HCT116 (cell line): ENCODE results near the gene OR5P2. TPM values are rescaled to one million over a fixed set of nuclear protein-coding genes. Genes with fewer than 3 reads are reported as not detected.

Experiments
- ATAC-seq: fragments of 200-7000 bp; cut with Tn5 transposase; 2 replicates; pipeline ENCODE4 v1.9.1; 2020; ENCODE audit warnings: mild to moderate bottlenecking, moderate library complexity
- BruUV-seq: library from RNA; stranded (reverse); fragments of 400-500 nt; replicated peaks from 2 replicates; lab custom pipeline; 2021; lab: Mats Ljungman, UMichigan
- CTCF ChIA-PET: fragments of 300-600 bp; sonication (Branson Sonifier 250); formaldehyde crosslinking; loops from one replicate; lab custom pipeline; 2021; ENCODE audit warnings: antibody characterized with exemption; lab: Charles Lee
- POLR2A ChIA-PET: fragments of 300-600, 350-600 bp; sonication (Branson Sonifier 250); formaldehyde crosslinking; loops from one replicate; lab custom pipeline; 2021; ENCODE audit warnings: antibody characterized with exemption; lab: Charles Lee
- RAD21 ChIA-PET, 2 experiments: fragments of 300-600 bp; sonication (Branson Sonifier 250); formaldehyde crosslinking; loops; one replicate each; lab custom pipeline; 2023; ENCODE audit warnings: low total read pairs in 2 of 2; ENCODE audit not compliant: uncharacterized antibody in 2 of 2, unreplicated experiment in 2 of 2, low non-redundant PET in 1 of 2; lab: Charles Lee
- DNase-seq: peaks from one replicate; pipeline ENCODE4 v3.0.0-alpha.2; 2010; ENCODE audit warnings: low read depth, low spot score
- H2AFZ ChIP-seq: fragments of 200-600 bp; shearing (Covaris generic), sonication (generic); 2 replicates; pipeline ENCODE4 v1.6.1; 2017; ENCODE audit warnings: low read depth, mixed run types, mixed read lengths, antibody characterized with exemption, low read length; ENCODE audit not compliant: poor library complexity, severe bottlenecking
- H3K27ac ChIP-seq: 2 replicates; pipeline ENCODE4 v1.5.1; 2012; ENCODE audit warnings: low read depth, low read length
- H3K27me3 ChIP-seq: fragments of 200-600 bp; sonication (generic); 2 replicates; pipeline ENCODE4 v1.6.1; 2016; ENCODE audit warnings: mixed run types, low read length, mixed read lengths; ENCODE audit not compliant: insufficient read depth
- H3K36me3 ChIP-seq, 2 experiments: fragments of 200-500 bp in 1 of 2; fragments of 200-600 bp in 1 of 2; sonication (Bioruptor generic) in 1 of 2; sonication (generic) in 1 of 2; 2 replicates each; pipeline versions ENCODE4 v1.5.1 to v1.6.1; 2014 to 2016; ENCODE audit warnings: low read length in 2 of 2, inconsistent platforms in 1 of 2, mixed read lengths in 1 of 2, mixed run types in 1 of 2; ENCODE audit not compliant: insufficient read depth in 2 of 2, control insufficient read depth in 1 of 2
- H3K4me1 ChIP-seq, 2 experiments: fragments of 200-600 bp in 1 of 2; sonication (generic) in 1 of 2; 2 replicates each; pipeline versions ENCODE4 v1.5.1 to v1.6.1; 2012 to 2017; ENCODE audit warnings: low read length in 2 of 2, inconsistent platforms in 1 of 2, mild to moderate bottlenecking in 1 of 2, mixed read lengths in 1 of 2, mixed run types in 1 of 2, moderate library complexity in 1 of 2; ENCODE audit not compliant: insufficient read depth in 2 of 2, control insufficient read depth in 1 of 2
- H3K4me2 ChIP-seq: fragments of 200-600 bp; sonication (generic); 2 replicates; pipeline ENCODE4 v1.6.1; 2017; ENCODE audit warnings: mixed run types, low read length, mixed read lengths
- H3K4me3 ChIP-seq, 2 experiments: fragments of 200-600 bp in 1 of 2; sonication (generic) in 1 of 2; replicated peaks in 1 of 2; 2 replicates each; pipeline ENCODE4 v1.5.1; 2011 to 2016; ENCODE audit warnings: low read length in 2 of 2, control low read depth in 1 of 2, low read depth in 1 of 2, mild to moderate bottlenecking in 1 of 2, mixed read lengths in 1 of 2, mixed run types in 1 of 2
- H3K79me2 ChIP-seq: fragments of 200-600 bp; sonication (generic); 2 replicates; pipeline ENCODE4 v1.6.1; 2017; ENCODE audit warnings: mild to moderate bottlenecking, mixed run types, low read length, moderate library complexity, mixed read lengths; ENCODE audit not compliant: insufficient read depth
- H3K9ac ChIP-seq: fragments of 200-600 bp; sonication (generic); 2 replicates; pipeline ENCODE4 v1.6.1; 2016; ENCODE audit warnings: low read length, mixed read lengths
- H3K9me2 ChIP-seq: fragments of 200-600 bp; sonication (generic), shearing (Covaris generic); 2 replicates; pipeline ENCODE4 v1.6.1; 2017; ENCODE audit warnings: mixed run types, mild to moderate bottlenecking, moderate library complexity; ENCODE audit not compliant: insufficient read depth
- H3K9me3 ChIP-seq, 2 experiments: fragments of 200-500 bp in 1 of 2; fragments of 200-600 bp in 1 of 2; sonication (Bioruptor generic) in 1 of 2; sonication (generic) in 1 of 2; 2 replicates each; pipeline ENCODE4 v1.6.1; 2014 to 2017; ENCODE audit warnings: low read length in 2 of 2, mixed read lengths in 2 of 2, inconsistent platforms in 1 of 2, low read depth in 1 of 2, mild to moderate bottlenecking in 1 of 2, mixed run types in 1 of 2, moderate library complexity in 1 of 2; ENCODE audit not compliant: control insufficient read depth in 1 of 2, insufficient read depth in 1 of 2
- H4K20me1 ChIP-seq: fragments of 200-600 bp; sonication (generic), shearing (Covaris generic); 2 replicates; pipeline ENCODE4 v1.6.1; 2017; ENCODE audit warnings: mixed run types, mild to moderate bottlenecking, moderate library complexity; ENCODE audit not compliant: insufficient read depth
- ATF3 ChIP-seq: IDR thresholded peaks from 2 replicates; pipeline ENCODE4 v1.6.1; 2012
- CBX3 ChIP-seq: IDR thresholded peaks from 2 replicates; pipeline ENCODE4 v1.6.1; 2012; ENCODE audit warnings: low read depth
- CEBPB ChIP-seq: IDR thresholded peaks from 2 replicates; pipeline ENCODE4 v1.6.1; 2012; ENCODE audit warnings: low read depth
- CTCF ChIP-seq, 3 experiments: fragments of 200-600 bp in 1 of 3; sonication (generic) in 1 of 3; IDR thresholded peaks in 2 of 3; conservative IDR thresholded peaks in 1 of 3; 2 replicates each; pipeline ENCODE4 v1.5.1; 2012 to 2017; ENCODE audit warnings: low read depth in 2 of 3, low read length in 2 of 3, antibody characterized with exemption in 1 of 3, borderline replicate concordance in 1 of 3, control low read depth in 1 of 3, mild to moderate bottlenecking in 1 of 3, mixed read lengths in 1 of 3, mixed run types in 1 of 3, moderate library complexity in 1 of 3; ENCODE audit not compliant: insufficient read depth in 1 of 3
- EZH2 ChIP-seq: fragments of 200-600 bp; sonication (generic); IDR thresholded peaks from 2 replicates; pipeline ENCODE4 v1.6.1; 2017; ENCODE audit warnings: antibody characterized with exemption, mixed run types
- JUND ChIP-seq: IDR thresholded peaks from 2 replicates; pipeline ENCODE4 v1.6.1; 2012
- MAX ChIP-seq: IDR thresholded peaks from 2 replicates; pipeline ENCODE4 v1.6.1; 2012
- POLR2A ChIP-seq: IDR thresholded peaks from 2 replicates; pipeline ENCODE4 v1.7.0; 2011; ENCODE audit warnings: borderline replicate concordance; ENCODE audit not compliant: insufficient read depth, insufficient read length; ENCODE audit errors: extremely low read depth
- POLR2AphosphoS5 ChIP-seq: IDR thresholded peaks from 2 replicates; pipeline ENCODE4 v1.6.1; 2011; ENCODE audit warnings: mild to moderate bottlenecking, low read depth, low read length, moderate library complexity
- RAD21 ChIP-seq: IDR thresholded peaks from 2 replicates; pipeline ENCODE4 v1.6.1; 2012; ENCODE audit warnings: low read depth, mild to moderate bottlenecking
- SIN3A ChIP-seq: IDR thresholded peaks from 2 replicates; pipeline ENCODE4 v1.6.1; 2012; ENCODE audit warnings: low read depth
- SP1 ChIP-seq: IDR thresholded peaks from 2 replicates; pipeline ENCODE4 v1.6.1; 2012; ENCODE audit warnings: low read depth
- SRF ChIP-seq: IDR thresholded peaks from 2 replicates; pipeline ENCODE4 v1.6.1; 2012; ENCODE audit warnings: low read depth
- TCF7L2 ChIP-seq: IDR thresholded peaks from 2 replicates; pipeline ENCODE4 v1.7.0; 2011; ENCODE audit warnings: borderline replicate concordance, inconsistent platforms; ENCODE audit not compliant: insufficient read depth, insufficient read length; ENCODE audit errors: extremely low read depth
- YY1 ChIP-seq: IDR thresholded peaks from 2 replicates; pipeline ENCODE4 v1.6.1; 2011; ENCODE audit warnings: low read length, low read depth, moderate library complexity, mild to moderate bottlenecking; ENCODE audit not compliant: insufficient replicate concordance; ENCODE audit errors: extremely low read depth
- ZBTB33 ChIP-seq: IDR thresholded peaks from 2 replicates; pipeline ENCODE4 v1.6.1; 2011; ENCODE audit warnings: mild to moderate bottlenecking, low read length, moderate library complexity; ENCODE audit not compliant: insufficient replicate concordance; ENCODE audit errors: extremely low read depth
- ZFX ChIP-seq: fragments of 450-650 bp; IDR thresholded peaks from 2 replicates; pipeline ENCODE4 v1.6.1; 2017
- intact Hi-C: fragments of 100-400 bp; cut with micrococcal nuclease; formaldehyde crosslinking; loops from 2 replicates; pipeline ENCODE4 v1.10.0; 2022
- total RNA-seq: library from RNA; stranded (reverse); gene quantifications from one replicate; pipeline ENCODE4 v1.2.1, GENCODE V29; 2021; ENCODE audit not compliant: unreplicated experiment
- TF ChIP-seq, protein P1 (sequence below): IDR thresholded peaks from 2 replicates; pipeline ENCODE4 v1.6.1; 2012; ENCODE audit warnings: low read depth

OR5P2 gene
- total RNA-seq, 1 experiment from 2014 or later = not detected

DNA sequence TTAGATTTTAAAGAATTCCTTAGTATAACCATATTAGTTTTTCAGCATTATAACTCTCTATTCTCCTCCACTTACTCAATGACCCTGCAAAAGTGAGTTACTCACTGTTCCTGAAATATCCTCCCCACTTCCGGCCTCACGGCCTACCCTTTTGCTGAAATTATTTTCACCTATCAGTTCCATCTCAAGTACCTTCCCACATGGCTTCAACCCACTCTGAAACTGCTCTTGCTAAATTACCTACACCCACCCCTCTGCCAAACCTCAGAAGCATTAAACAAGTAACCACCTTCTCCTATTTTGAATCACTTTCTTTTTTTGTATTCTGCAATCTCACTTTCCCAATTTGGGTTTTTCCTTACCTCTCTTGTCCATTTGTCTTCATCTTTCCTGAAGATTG, 37.7 kb downstream of the OR5P2 start:
- DNase-seq (no peak), ATAC-seq (no peak)
- ChIA-PET CTCF (no interaction called here), RAD21 (no interaction called here), POLR2A (no interaction called here)
- H3K27ac ChIP-seq = no peak overlapping the region
- H2AFZ ChIP-seq = no peak overlapping the region
- H3K9ac ChIP-seq = no peak overlapping the region
- BruUV-seq = no TSS peak
- H3K4me2 ChIP-seq = no peak overlapping the region
- intact Hi-C loops = no loop called here
- no peaks in the 10 kb centered on the region for H3K79me2 ChIP-seq
- no peaks in the 10 kb centered on the region for H3K9me3 ChIP-seq
- H3K27me3 ChIP-seq = no peaks in the 10 kb centered on the region; the same call in 1 of the 2 replicates
- TF ChIP-seq TCF7L2 (no peak), SP1 (no peak), POLR2AphosphoS5 (no peak), SRF (no peak), SIN3A (no peak), JUND (no peak), ATF3 (no peak), CEBPB (no peak), ZBTB33 (no peak), ZFX (no peak), YY1 (no peak), MAX (no peak), CTCF (IDR thresholded peaks at IDR 0.05 in 2 of 3, conservative IDR thresholded peaks at IDR 0.05 in 1 of 3; ENCODE audit: borderline replicate concordance in 1 of 3, insufficient read depth in 1 of 3, low read depth in 2 of 3, low read length in 2 of 3) (no peak), EZH2 (no peak), RAD21 (no peak), POLR2A (no peak), CBX3 (no peak)
- TF ChIP-seq, protein P1, sequence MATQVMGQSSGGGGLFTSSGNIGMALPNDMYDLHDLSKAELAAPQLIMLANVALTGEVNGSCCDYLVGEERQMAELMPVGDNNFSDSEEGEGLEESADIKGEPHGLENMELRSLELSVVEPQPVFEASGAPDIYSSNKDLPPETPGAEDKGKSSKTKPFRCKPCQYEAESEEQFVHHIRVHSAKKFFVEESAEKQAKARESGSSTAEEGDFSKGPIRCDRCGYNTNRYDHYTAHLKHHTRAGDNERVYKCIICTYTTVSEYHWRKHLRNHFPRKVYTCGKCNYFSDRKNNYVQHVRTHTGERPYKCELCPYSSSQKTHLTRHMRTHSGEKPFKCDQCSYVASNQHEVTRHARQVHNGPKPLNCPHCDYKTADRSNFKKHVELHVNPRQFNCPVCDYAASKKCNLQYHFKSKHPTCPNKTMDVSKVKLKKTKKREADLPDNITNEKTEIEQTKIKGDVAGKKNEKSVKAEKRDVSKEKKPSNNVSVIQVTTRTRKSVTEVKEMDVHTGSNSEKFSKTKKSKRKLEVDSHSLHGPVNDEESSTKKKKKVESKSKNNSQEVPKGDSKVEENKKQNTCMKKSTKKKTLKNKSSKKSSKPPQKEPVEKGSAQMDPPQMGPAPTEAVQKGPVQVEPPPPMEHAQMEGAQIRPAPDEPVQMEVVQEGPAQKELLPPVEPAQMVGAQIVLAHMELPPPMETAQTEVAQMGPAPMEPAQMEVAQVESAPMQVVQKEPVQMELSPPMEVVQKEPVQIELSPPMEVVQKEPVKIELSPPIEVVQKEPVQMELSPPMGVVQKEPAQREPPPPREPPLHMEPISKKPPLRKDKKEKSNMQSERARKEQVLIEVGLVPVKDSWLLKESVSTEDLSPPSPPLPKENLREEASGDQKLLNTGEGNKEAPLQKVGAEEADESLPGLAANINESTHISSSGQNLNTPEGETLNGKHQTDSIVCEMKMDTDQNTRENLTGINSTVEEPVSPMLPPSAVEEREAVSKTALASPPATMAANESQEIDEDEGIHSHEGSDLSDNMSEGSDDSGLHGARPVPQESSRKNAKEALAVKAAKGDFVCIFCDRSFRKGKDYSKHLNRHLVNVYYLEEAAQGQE = no peak
- H3K4me3 ChIP-seq = no peak overlapping the region
- H3K9me2 ChIP-seq = no peaks in the 10 kb centered on the region
- no peaks in the 10 kb centered on the region for H4K20me1 ChIP-seq
- no peaks in the 10 kb centered on the region for H3K4me1 ChIP-seq
- H3K36me3 ChIP-seq = no peaks in the 10 kb centered on the region
